Central memory CD8-positive, alpha-beta T cell (primary cell): ENCODE data around the gene SP140.
A peak's percentile ranks its signal among the peaks of the same experiment; 100 is the strongest.
"Not testable (repeated sequence)": the region's sequence is repeated elsewhere in the genome, so short reads cannot be mapped to it uniquely, and the experiment has no call there.

Source experiments
- ATAC-seq: fragments of 150-1000 bp; cut with Tn5 transposase; replicated peaks from 2 replicates; pipeline ENCODE4 v1.10.0; 2022; ENCODE audit warnings: mild to moderate bottlenecking, moderate FRiP score, moderate number of reproducible peaks; ENCODE audit not compliant: poor library complexity, severe bottlenecking; ENCODE audit errors: extremely low read depth
- DNase-seq, 2 donors: peaks; one replicate each; pipeline ENCODE4 v3.0.0; 2021; ENCODE audit warnings: low spot score in 2 of 2
- H3K27ac Mint-ChIP-seq: one replicate; pipeline ENCODE4 v1.8.0; 2022; ENCODE audit warnings: low read depth, mild to moderate bottlenecking, moderate library complexity, mixed read lengths
- H3K27me3 Mint-ChIP-seq: one replicate; pipeline ENCODE4 v1.8.0; 2022; ENCODE audit warnings: mixed read lengths
- H3K36me3 Mint-ChIP-seq: one replicate; pipeline ENCODE4 v1.8.0; 2022; ENCODE audit warnings: mild to moderate bottlenecking, moderate library complexity, mixed read lengths; ENCODE audit not compliant: insufficient read depth
- H3K4me1 Mint-ChIP-seq: one replicate; pipeline ENCODE4 v1.8.0; 2022; ENCODE audit warnings: mixed read lengths
- H3K4me3 Mint-ChIP-seq: one replicate; pipeline ENCODE4 v1.8.0; 2022; ENCODE audit warnings: mild to moderate bottlenecking, moderate library complexity, mixed read lengths
- H3K9me3 Mint-ChIP-seq: one replicate; pipeline ENCODE4 v1.8.0; 2022; ENCODE audit warnings: mixed read lengths

Gene SP140

DNA sequence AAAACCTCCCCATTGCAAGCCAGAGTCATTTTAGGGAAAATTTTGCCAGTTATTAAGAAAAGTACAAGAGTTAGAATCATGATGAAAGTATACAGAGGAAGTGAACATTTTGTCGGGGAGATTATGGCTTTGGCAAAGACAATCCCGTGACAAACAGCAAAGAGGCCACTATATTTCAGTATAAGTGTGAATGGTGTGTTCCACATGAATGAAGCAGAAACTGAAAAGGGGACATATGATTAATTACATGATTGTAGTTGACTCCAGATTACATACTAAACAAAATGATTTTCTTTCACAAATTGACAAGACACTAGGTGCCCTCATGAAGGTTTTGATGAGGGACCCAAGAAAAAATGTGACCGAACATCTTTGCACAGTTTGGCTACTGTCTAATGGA is 42.0 kb downstream of the SP140 start:
- Mint-ChIP-seq H3K9me3 (no peaks in the 10 kb centered on the region), H3K27me3 (no peaks in the 10 kb centered on the region), H3K27ac (no peak overlapping the region), H3K36me3 (peaks cover 46% of the 10 kb centered on the region), H3K4me3 (no peak overlapping the region), H3K4me1 (peaks cover 33% of the 10 kb centered on the region)
- no peak for DNase-seq
- no peak for ATAC-seq

DNA sequence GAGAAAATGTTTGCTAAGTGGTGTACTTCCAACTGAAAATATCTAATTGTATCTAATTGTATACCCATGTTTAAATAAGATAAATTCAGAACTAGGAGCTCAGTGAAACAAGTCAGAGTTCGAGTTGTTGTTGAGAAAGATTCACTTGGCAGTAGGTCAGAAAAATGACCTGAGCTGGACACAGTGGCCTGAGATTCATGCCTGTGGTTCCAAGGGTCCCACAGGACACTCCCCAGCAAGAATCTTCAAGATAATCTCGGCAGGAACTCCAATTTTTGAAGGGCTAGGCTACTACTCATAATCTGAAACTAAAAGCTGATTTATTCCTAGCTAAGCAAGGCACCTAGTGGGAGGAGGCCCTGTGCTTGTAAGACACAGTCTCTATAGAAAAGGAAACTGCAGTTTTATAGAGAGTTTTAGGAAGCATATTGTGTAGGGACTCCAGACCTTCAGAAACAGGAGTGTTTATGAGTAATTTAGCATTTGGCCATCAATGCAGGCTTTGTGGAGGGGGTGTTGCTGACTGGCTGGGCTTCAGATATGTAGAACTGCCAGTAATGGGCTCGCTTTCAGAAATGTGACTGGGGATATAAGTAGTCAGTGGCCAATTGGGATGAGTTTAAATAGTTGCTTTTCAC is 43.2 kb downstream of the SP140 start:
- H3K4me3 Mint-ChIP-seq = no peak overlapping the region
- H3K36me3 Mint-ChIP-seq = peaks cover 48% of the 10 kb centered on the region
- peaks cover 23% of the 10 kb centered on the region for H3K4me1 Mint-ChIP-seq
- H3K27me3 Mint-ChIP-seq = no peaks in the 10 kb centered on the region
- no peaks in the 10 kb centered on the region for H3K9me3 Mint-ChIP-seq
- H3K27ac Mint-ChIP-seq = peak overlapping the region; percentile 73
- ATAC-seq (no peak), DNase-seq (no peak)

DNA sequence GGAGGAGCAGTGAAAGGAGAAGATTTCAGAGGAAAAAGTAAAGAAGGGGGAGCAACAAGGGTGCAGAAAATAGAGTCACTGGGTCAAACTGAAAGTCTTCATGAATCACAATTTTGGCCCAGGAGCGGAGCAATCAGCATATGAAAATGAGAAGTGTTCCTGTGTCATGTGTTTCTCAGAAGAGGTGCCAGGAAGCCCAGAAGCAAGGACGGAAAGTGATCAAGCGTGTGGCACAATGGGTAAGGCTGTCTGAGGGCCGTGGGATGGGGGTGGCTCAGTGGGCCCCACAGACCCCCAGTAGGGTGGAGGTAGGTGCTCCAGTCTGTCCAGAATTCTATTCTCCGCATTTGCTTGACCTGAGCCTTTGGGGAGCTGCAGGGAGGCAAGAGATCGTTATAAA is 44.2 kb downstream of the SP140 start:
- Mint-ChIP-seq H3K4me3 (no peak overlapping the region), H3K9me3 (no peaks in the 10 kb centered on the region), H3K27me3 (no peaks in the 10 kb centered on the region), H3K4me1 (peaks cover 13% of the 10 kb centered on the region), H3K36me3 (peaks cover 48% of the 10 kb centered on the region), H3K27ac (peak overlapping the region; percentile 73)
- ATAC-seq (no peak), DNase-seq (no peak)

DNA sequence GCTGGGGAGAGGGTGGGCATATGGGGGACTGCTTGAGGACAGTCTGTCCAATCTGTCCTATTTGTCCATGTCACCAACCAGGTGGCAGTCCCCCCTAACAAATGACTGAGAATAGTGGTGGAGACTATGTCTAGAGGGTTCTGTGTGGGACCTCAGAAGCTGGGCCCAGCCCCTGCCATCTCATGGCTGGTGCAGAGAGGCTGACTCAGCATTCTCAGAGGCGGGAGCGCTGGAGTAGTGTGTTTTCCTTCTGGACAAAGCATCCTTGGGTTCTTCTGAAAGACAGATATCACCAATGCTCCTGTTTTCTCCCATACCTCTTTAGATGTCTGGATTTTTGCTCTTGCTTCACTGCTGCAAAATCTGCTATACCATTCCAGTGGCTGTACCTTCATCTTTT is 57.4 kb downstream of the SP140 start:
- Mint-ChIP-seq H3K9me3 (no peaks in the 10 kb centered on the region), H3K27ac (no peak overlapping the region), H3K27me3 (no peaks in the 10 kb centered on the region), H3K36me3 (peaks cover 20% of the 10 kb centered on the region), H3K4me1 (peaks cover 16% of the 10 kb centered on the region), H3K4me3 (no peak overlapping the region)
- no peak for DNase-seq
- ATAC-seq = no peak

DNA sequence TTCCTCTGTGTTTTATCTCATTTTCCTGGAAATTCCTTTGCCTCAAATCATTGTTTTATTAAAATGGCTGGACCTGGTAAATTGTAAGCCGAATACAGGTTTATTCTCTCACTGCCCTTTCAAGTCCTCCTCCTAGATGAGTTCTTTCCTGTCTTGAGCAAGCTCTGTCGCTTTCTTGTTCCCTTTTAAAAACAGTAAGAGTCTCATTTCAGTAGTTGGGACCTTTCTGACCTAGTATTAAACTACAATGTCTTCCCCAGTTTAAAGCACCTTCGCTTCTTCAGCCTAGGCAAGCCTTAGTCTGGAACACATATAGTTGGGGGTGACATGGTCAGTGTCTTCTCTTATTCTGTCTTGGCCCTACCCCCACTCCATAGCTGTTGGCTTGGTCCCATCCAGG is 60.5 kb downstream of the SP140 start:
- DNase-seq = no peak
- no peak overlapping the region for H3K27ac Mint-ChIP-seq
- no peaks in the 10 kb centered on the region for H3K27me3 Mint-ChIP-seq
- no peak for ATAC-seq
- H3K9me3 Mint-ChIP-seq = peaks cover 6% of the 10 kb centered on the region
- H3K36me3 Mint-ChIP-seq = peaks cover 41% of the 10 kb centered on the region
- no peak overlapping the region for H3K4me3 Mint-ChIP-seq
- H3K4me1 Mint-ChIP-seq = peaks cover 23% of the 10 kb centered on the region

DNA sequence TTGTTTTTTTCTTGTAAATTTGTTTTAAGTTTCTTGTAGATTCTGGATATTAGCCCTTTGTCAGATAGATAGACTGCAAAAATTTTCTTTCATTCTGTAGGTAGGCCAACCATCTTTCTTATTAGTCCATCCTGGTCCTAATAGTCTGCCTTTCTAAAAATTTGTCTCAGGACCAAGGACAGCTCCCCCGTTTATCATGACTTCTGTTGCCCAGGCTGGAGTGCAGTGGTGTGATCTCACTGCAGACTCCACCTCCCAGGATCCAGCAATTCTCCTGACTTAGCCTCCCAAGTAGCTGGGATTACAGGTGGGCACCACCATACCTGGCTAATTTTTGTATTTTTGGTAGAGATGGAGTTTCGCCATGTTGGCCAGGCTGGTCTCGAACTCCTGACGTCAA is 63.8 kb downstream of the SP140 start:
- not testable (repeated sequence) for ATAC-seq, H3K27me3 Mint-ChIP-seq, DNase-seq, H3K9me3 Mint-ChIP-seq, H3K27ac Mint-ChIP-seq
- Mint-ChIP-seq H3K4me1 (peaks cover 23% of the 10 kb centered on the region), H3K36me3 (peaks cover 51% of the 10 kb centered on the region), H3K4me3 (peak overlapping the region; percentile 37)

DNA sequence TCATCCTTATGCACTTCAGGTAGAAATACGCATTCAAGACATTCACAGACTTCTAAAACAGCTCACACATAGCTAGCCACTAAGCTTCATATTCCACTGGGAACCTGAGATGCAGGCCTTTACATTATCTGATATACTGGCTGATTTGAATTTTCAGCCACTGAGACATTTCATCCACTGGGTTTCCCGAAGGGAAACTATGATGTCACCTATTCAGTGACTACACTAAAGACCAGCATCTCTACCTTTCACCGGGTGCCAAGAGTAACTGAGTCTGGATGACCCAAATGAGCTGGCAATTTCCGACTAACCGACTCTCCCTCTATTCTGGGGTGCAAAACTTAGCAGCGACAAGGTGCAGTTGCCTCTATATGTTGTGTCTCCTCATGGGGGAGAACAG is 69.7 kb downstream of the SP140 start:
- no peaks in the 10 kb centered on the region for H3K9me3 Mint-ChIP-seq
- no peak overlapping the region for H3K4me3 Mint-ChIP-seq
- DNase-seq (no peak), ATAC-seq (no peak)
- H3K4me1 Mint-ChIP-seq = no peaks in the 10 kb centered on the region
- H3K27ac Mint-ChIP-seq = no peak overlapping the region
- no peaks in the 10 kb centered on the region for H3K27me3 Mint-ChIP-seq
- H3K36me3 Mint-ChIP-seq = peaks cover 53% of the 10 kb centered on the region

DNA sequence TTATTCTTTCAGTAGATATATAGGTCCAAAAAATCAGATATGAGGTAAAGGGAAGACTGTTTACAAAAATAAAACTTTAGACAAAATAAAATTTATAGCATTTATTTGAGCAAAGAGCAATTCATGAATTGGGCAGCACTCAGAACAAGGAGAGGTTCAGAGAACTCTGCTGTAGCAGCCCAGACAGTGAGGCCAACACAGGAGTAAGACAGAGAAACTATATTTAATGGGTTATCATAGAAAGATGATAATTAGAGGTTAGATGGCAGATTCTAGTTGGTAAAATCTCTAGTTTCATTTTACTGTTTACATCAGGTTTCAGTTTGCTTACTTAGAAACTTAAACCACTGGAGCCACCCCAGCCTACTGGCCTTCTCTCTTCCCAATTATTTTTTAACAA is 71.4 kb downstream of the SP140 start:
- no peak for DNase-seq
- Mint-ChIP-seq H3K9me3 (no peaks in the 10 kb centered on the region), H3K4me3 (no peak overlapping the region), H3K4me1 (peaks cover 4% of the 10 kb centered on the region), H3K36me3 (peaks cover 49% of the 10 kb centered on the region), H3K27ac (peak overlapping the region; percentile 29), H3K27me3 (no peaks in the 10 kb centered on the region)
- ATAC-seq = no peak

DNA sequence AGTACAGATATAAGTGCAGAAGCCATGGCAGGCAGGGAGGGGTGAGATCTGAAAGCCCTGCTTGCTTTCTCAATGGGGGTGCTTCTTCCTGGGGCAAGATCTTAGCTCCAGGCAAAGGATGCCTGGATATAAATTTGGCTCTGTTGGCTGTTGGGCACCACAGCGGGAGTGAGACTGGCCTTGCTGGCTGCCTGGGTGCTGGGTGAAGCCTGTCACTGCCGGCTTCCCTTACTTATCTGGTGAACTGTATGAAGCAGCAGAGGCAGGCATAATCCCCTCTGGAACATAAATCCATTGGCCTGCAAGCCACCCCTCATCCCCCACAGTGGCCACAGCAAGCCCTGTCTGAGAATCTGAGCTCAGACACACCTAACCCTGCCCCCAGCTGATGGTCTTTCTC is 74.1 kb downstream of the SP140 start:
- DNase-seq = no peak
- Mint-ChIP-seq H3K36me3 (peaks cover 35% of the 10 kb centered on the region), H3K4me1 (peaks cover 5% of the 10 kb centered on the region), H3K4me3 (no peak overlapping the region), H3K27ac (no peak overlapping the region), H3K27me3 (no peaks in the 10 kb centered on the region), H3K9me3 (peaks cover 7% of the 10 kb centered on the region)
- ATAC-seq = no peak

DNA sequence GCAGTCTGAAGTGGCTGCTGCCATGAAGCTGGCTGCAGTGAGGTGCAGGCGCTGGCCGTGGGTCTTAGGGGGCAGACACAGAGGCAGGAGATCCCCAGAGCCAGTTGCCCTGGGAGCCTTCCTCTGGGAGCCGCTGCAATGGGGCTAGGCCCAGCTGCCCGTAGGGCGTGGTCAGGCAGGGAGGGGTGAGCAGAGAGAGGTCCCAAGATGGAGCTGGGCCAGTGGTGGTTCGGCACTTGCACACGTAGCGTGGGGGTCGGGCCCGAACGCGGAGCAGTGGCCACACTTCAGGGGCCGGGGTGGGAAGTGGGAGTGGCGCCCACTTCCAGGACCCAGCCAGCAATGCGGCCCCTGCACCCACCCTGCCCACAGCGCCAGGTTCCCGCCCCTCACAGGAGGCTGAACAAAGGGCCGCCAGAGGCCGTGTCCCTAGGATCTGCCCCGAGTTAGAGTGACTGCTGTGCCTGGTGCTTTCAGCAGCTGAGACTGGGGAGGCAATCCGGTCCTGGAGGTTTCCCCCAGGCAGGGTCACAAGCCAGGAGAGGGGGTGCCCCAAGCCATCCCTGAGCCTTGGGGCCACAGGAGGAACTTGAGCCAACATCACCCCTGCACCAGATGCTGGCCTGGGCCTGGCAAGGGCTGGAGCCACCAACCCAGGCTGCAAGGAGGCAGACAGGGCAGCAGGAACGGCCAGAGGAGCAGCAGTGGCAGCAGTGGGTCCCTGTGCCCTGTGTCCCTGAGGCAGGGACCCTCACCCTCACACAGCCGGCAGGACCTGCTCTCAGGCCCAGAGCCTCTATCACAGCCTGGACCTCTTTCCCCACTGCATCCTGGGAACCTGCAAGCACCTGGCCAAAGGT is 80.1 kb downstream of the SP140 start:
- H3K9me3 Mint-ChIP-seq = peaks cover 7% of the 10 kb centered on the region
- DNase-seq (no peak), ATAC-seq (no peak)
- no peaks in the 10 kb centered on the region for H3K27me3 Mint-ChIP-seq
- peaks cover 9% of the 10 kb centered on the region for H3K4me1 Mint-ChIP-seq
- H3K27ac Mint-ChIP-seq = no peak overlapping the region
- H3K4me3 Mint-ChIP-seq = no peak overlapping the region
- peaks cover 6% of the 10 kb centered on the region for H3K36me3 Mint-ChIP-seq

DNA sequence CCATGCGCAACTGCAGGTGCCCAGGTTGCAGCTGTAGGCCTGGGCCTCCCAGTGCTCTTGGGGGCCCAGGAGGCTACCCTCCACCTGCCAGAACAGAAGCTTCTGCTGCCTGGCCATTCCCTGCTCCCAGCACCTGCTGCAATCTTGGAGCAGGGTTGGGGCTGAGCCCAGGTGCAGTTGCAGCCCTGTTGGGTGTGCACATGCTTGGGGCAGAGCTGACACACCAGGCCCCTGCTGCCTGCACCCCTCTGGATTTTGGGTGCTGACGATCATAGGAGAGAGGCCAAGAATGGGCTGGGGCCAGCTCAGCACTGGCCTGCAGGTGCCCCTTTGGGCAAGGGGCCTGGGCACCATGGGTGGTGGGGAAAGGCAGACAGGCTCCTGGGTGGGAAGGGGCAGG is 80.9 kb downstream of the SP140 start:
- no peak overlapping the region for H3K4me3 Mint-ChIP-seq
- H3K27me3 Mint-ChIP-seq = no peaks in the 10 kb centered on the region
- no peak for ATAC-seq
- H3K27ac Mint-ChIP-seq = no peak overlapping the region
- H3K4me1 Mint-ChIP-seq = peaks cover 9% of the 10 kb centered on the region
- peaks cover 7% of the 10 kb centered on the region for H3K9me3 Mint-ChIP-seq
- H3K36me3 Mint-ChIP-seq = peaks cover 6% of the 10 kb centered on the region
- DNase-seq = no peak

DNA sequence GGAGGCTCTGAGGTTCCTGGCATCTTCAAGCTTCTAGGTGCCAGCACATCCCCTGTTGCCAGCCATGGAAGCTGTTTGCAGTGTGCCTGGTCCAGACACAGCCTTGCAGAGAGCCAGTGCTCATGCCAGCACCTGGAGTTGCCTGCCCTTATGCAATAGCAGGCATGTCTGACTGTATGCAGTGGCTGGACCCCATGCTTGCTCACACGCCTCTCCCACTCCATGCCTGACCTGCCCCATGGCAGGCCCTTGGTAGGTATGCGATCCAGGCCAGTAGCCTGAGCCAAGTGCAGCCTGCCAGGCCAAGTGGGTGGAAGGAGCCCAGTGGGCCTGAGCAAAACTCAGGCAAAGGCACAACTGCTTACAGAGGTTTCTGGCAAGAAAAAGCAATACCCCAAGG is 81.9 kb downstream of the SP140 start:
- no peak overlapping the region for H3K27ac Mint-ChIP-seq
- peaks cover 7% of the 10 kb centered on the region for H3K9me3 Mint-ChIP-seq
- ATAC-seq (no peak), DNase-seq (no peak)
- H3K4me1 Mint-ChIP-seq = peaks cover 4% of the 10 kb centered on the region
- H3K27me3 Mint-ChIP-seq = no peaks in the 10 kb centered on the region
- no peak overlapping the region for H3K4me3 Mint-ChIP-seq
- peaks cover 12% of the 10 kb centered on the region for H3K36me3 Mint-ChIP-seq

DNA sequence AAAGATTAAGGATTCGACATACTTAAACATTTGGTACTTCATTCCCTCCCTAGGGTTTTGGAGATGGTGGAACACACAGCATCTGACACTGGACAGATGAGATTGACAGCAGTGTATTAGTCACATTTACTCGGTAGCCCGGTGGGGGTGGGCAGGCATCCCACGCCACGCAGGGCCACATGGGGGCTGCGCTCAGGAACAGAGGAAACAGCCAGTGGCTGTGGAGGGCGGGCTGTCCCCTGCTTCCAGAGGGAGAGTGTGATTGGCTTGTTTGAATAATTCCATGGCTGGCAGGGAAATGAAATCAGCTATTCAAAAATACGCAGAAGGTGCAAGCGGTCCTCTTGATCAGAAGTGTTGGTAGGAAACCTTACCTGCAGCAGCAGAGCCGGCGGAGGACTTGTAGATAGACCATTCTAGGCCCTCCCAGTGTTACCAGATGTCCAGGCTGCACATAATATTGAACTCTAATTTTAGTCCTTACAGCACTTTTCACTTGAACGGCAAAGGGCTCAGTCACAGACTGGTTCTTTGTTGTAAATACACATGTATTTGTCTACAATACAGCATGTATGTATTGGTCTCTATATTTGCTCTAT is 83.0 kb downstream of the SP140 start:
- ATAC-seq (no peak), DNase-seq (no peak)
- Mint-ChIP-seq H3K9me3 (no peaks in the 10 kb centered on the region), H3K27ac (no peak overlapping the region), H3K36me3 (peaks cover 16% of the 10 kb centered on the region), H3K4me1 (peaks cover 10% of the 10 kb centered on the region), H3K27me3 (no peaks in the 10 kb centered on the region), H3K4me3 (no peak overlapping the region)
